K562 (cell line): ENCODE data around the gene CCNY. TPM values are rescaled to one million over a fixed set of nuclear protein-coding genes. Genes with fewer than 3 reads are reported as not detected.

ENCODE experiments used
- ATAC-seq: fragments of 200-7000 bp; cut with Tn5 transposase; 3 replicates; pipeline ENCODE4 v1.9.1; 2020; ENCODE audit warnings: moderate library complexity
- BruUV-seq: library from RNA; stranded (reverse); fragments of 400-500 nt; replicated peaks from 2 replicates; lab custom pipeline; 2021; lab: Mats Ljungman, UMichigan
- CTCF ChIA-PET: fragments of 300-600 bp; formaldehyde crosslinking; extraction: SDS; loops from one replicate; lab custom pipeline; 2021; ENCODE audit warnings: low intra/inter-chr PET ratio; lab: Yijun Ruan, JAX
- POLR2A ChIA-PET: fragments of 300-600, 350-650 bp; sonication (Branson Sonifier 250); formaldehyde crosslinking; extraction: SDS; loops from one replicate; lab custom pipeline; 2021; ENCODE audit warnings: antibody characterized with exemption, inconsistent platforms; lab: Yijun Ruan, JAX
- DNase-seq, 4 experiments: peaks; one replicate each; pipeline versions ENCODE4 v3.0.0 to v3.0.0-alpha.2; 2011 to 2018; ENCODE audit warnings: low spot score in 3 of 4, mixed read lengths in 3 of 4; ENCODE audit errors: extremely low read depth in 1 of 4
- FAIRE-seq: peaks from 2 replicates; lab custom pipeline; 2011; peaks lifted over from hg19 to GRCh38; lab: Jason Lieb, UNC
- H2AFZ ChIP-seq: 2 replicates; pipeline ENCODE4 v1.6.0; 2011; ENCODE audit warnings: low read depth, low read length, control low read depth, inconsistent platforms
- H3K27ac ChIP-seq: fragments of 200-600 bp; 3 replicates; pipeline ENCODE4 v1.8.0; 2011; ENCODE audit warnings: low read depth, mild to moderate bottlenecking, control low read depth, inconsistent platforms, low read length, moderate library complexity, mixed read lengths; ENCODE audit errors: extremely low read depth
- H3K27me3 ChIP-seq, 2 experiments: fragments of 300-600 bp in 1 of 2; 2 replicates in 1 of 2; 3 replicates in 1 of 2; pipeline versions ENCODE4 v1.6.0 to v1.8.0; 2011; ENCODE audit warnings: inconsistent platforms in 2 of 2, low read length in 2 of 2, mild to moderate bottlenecking in 1 of 2, mixed read lengths in 1 of 2, moderate library complexity in 1 of 2; ENCODE audit not compliant: control insufficient read depth in 2 of 2, insufficient read depth in 2 of 2
- H3K36me3 ChIP-seq: fragments of 300-600 bp; 3 replicates; pipeline ENCODE4 v1.8.0; 2011; ENCODE audit warnings: mild to moderate bottlenecking, low read length, inconsistent platforms; ENCODE audit not compliant: control insufficient read depth, insufficient read depth
- H3K4me1 ChIP-seq, 2 experiments: fragments of 200-600 bp in 1 of 2; replicated peaks in 1 of 2; 2 replicates in 1 of 2; 3 replicates in 1 of 2; pipeline versions ENCODE4 v1.5.1 to v1.8.0; 2011; ENCODE audit warnings: inconsistent platforms in 2 of 2, low read length in 2 of 2, mild to moderate bottlenecking in 1 of 2, mixed read lengths in 1 of 2, moderate library complexity in 1 of 2; ENCODE audit not compliant: control insufficient read depth in 2 of 2, insufficient read depth in 2 of 2
- H3K4me2 ChIP-seq: 2 replicates; pipeline ENCODE4 v1.6.1; 2011; ENCODE audit warnings: low read length, control low read depth, inconsistent platforms, mixed read lengths; ENCODE audit not compliant: insufficient read depth
- H3K4me3 ChIP-seq: fragments of 200-600 bp; sonication (generic), shearing (Covaris generic); 2 replicates; pipeline ENCODE4 v1.5.1; 2016; ENCODE audit warnings: control low read depth, inconsistent platforms
- H3K79me2 ChIP-seq: fragments of 200-600 bp; 3 replicates; pipeline ENCODE4 v1.8.0; 2011; ENCODE audit warnings: low read length, inconsistent platforms; ENCODE audit not compliant: control insufficient read depth, insufficient read depth
- H3K9ac ChIP-seq, 2 experiments: 2 replicates each; pipeline versions ENCODE4 v1.6.0 to v1.6.1; 2011; ENCODE audit warnings: low read depth in 2 of 2, low read length in 2 of 2, control low read depth in 1 of 2, inconsistent platforms in 1 of 2, mild to moderate bottlenecking in 1 of 2, mixed read lengths in 1 of 2; ENCODE audit not compliant: insufficient read depth in 1 of 2
- H3K9me1 ChIP-seq: one replicate; pipeline ENCODE4 v1.6.0; 2011; ENCODE audit warnings: inconsistent platforms, mild to moderate bottlenecking, low read length, moderate library complexity; ENCODE audit not compliant: control insufficient read depth, insufficient read depth
- H3K9me3 ChIP-seq: replicated peaks from 2 replicates; pipeline ENCODE4 v1.5.1; 2011; ENCODE audit warnings: low read depth, low read length, inconsistent platforms; ENCODE audit not compliant: control insufficient read depth, insufficient read depth
- H4K20me1 ChIP-seq: replicated peaks from 2 replicates; pipeline ENCODE4 v1.6.1; 2011; ENCODE audit warnings: low read length, inconsistent platforms, mixed read lengths; ENCODE audit not compliant: control insufficient read depth, insufficient read depth
- ADNP ChIP-seq: fragments of 200-800 bp; sonication (Bioruptor generic); IDR thresholded peaks from 2 replicates; pipeline ENCODE4 v1.6.1; 2016; ENCODE audit warnings: missing genetic modification characterization, missing compliant biosample characterization
- CLOCK ChIP-seq: fragments of 250-450 bp; sonication (Bioruptor Pico); IDR thresholded peaks from 2 replicates; pipeline ENCODE4 v1.4.0; 2020; ENCODE audit warnings: mild to moderate bottlenecking, moderate library complexity, borderline replicate concordance
- GATA2 ChIP-seq: sonication (generic); formaldehyde crosslinking; IDR thresholded peaks from 2 replicates; pipeline ENCODE4 v1.4.0; 2020; ENCODE audit warnings: mild to moderate bottlenecking, missing genetic modification reagents
- HDAC6 ChIP-seq: IDR thresholded peaks from 2 replicates; pipeline ENCODE4 v1.6.1; 2012; ENCODE audit warnings: low read depth, mild to moderate bottlenecking, control low read depth, inconsistent platforms, low read length, moderate library complexity
- NCOA6 ChIP-seq: fragments of 450-650 bp; IDR thresholded peaks from 2 replicates; pipeline ENCODE4 v1.6.1; 2017; ENCODE audit warnings: mild to moderate bottlenecking
- STAG1 ChIP-seq: sonication (generic); formaldehyde crosslinking; IDR thresholded peaks from 2 replicates; pipeline ENCODE4 v1.5.0; 2020; ENCODE audit warnings: missing genetic modification reagents, borderline replicate concordance
- THAP7 ChIP-seq: fragments of 250-450 bp; sonication (Bioruptor Pico); IDR thresholded peaks from 2 replicates; pipeline ENCODE4 v1.5.0; 2021
- XRCC5 ChIP-seq: fragments of 200-400 bp; formaldehyde crosslinking; IDR thresholded peaks from 2 replicates; pipeline ENCODE4 v1.6.1; 2017; ENCODE audit warnings: low read depth, mild to moderate bottlenecking, low read length
- ZNF778 ChIP-seq: fragments of 450-650 bp; formaldehyde crosslinking; IDR thresholded peaks from 2 replicates; pipeline ENCODE4 v1.4.0; 2020; ENCODE audit warnings: mild to moderate bottlenecking, moderate library complexity
- WGBS: fragments of 100-300 bp; shearing (Covaris generic); methylation state at CpG from one replicate; pipeline ENCODE4 v1.1.6; 2016; ENCODE audit warnings: low coverage, mixed read lengths; ENCODE audit not compliant: insufficient coverage; ENCODE audit errors: missing lambda C conversion rate; 5-methylcytosine and 5-hydroxymethylcytosine counted together
- in situ Hi-C: fragments of 300-500 bp; cut with MboI; formaldehyde crosslinking; loops from 4 replicates; pipeline ENCODE4 v1.15.0; 2018; ENCODE audit warnings: inconsistent platforms, mixed read lengths
- intact Hi-C: fragments of 100-400 bp; cut with micrococcal nuclease; formaldehyde crosslinking; loops from 2 replicates; pipeline ENCODE4 v1.14.2; 2022
- polyA plus RNA-seq, 8 experiments: library from polyadenylated mRNA; depleted of rRNA in 4 of 8; stranded (reverse) in 5 of 8; unstranded in 3 of 8; fragments of >200 nt; fragmentation: Nextera tagmentation in 2 of 8; fragmentation: Illumina TruSeq in 1 of 8; extraction: Ambion mirVana in 2 of 8; extraction: Trizol in 1 of 8; gene quantifications; 2 replicates each; pipeline versions ENCODE4 v1.2.1 to v1.2.3, GENCODE V29; 2011 to 2014; ENCODE audit warnings: inconsistent platforms in 1 of 8, missing spikeins in 1 of 8
- total RNA-seq, 7 experiments: library from RNA; depleted of rRNA in 6 of 7; stranded (reverse); fragments of >200 nt in 6 of 7; fragmentation: Illumina TruSeq in 2 of 7; extraction: Trizol in 2 of 7; gene quantifications; 2 replicates each; pipeline versions ENCODE4 v1.2.1 to v1.2.3, GENCODE V29; 2011 to 2021; ENCODE audit warnings: low replicate concordance in 1 of 7
- TF ChIP-seq, protein P1 (sequence below), 2 experiments: fragments of 250-450 bp in 1 of 2; fragments of 450-650 bp in 1 of 2; sonication (Bioruptor Pico) in 1 of 2; IDR thresholded peaks; 2 replicates each; pipeline versions ENCODE4 v1.6.1 to v1.8.0; 2016 to 2021; ENCODE audit warnings: mild to moderate bottlenecking in 2 of 2, moderate library complexity in 2 of 2, missing compliant biosample characterization in 1 of 2, missing genetic modification characterization in 1 of 2
- TF ChIP-seq, protein P2 (sequence below), 2 experiments: fragments of 200-800 bp in 1 of 2; sonication (Bioruptor generic) in 1 of 2; sonication (generic) in 1 of 2; formaldehyde crosslinking in 1 of 2; IDR thresholded peaks in 1 of 2; conservative IDR thresholded peaks in 1 of 2; 2 replicates each; pipeline versions ENCODE4 v1.5.0 to v1.6.1; 2016 to 2020; ENCODE audit warnings: missing compliant biosample characterization in 1 of 2, missing genetic modification characterization in 1 of 2, missing genetic modification reagents in 1 of 2

The CCNY gene
- total and polyA plus RNA-seq, 9 of the 15 experiments (the other 6 are each of a cell fraction or from before 2014, with no cell fraction given) = 8.4 to 109 (median 38.6) TPM

DNA sequence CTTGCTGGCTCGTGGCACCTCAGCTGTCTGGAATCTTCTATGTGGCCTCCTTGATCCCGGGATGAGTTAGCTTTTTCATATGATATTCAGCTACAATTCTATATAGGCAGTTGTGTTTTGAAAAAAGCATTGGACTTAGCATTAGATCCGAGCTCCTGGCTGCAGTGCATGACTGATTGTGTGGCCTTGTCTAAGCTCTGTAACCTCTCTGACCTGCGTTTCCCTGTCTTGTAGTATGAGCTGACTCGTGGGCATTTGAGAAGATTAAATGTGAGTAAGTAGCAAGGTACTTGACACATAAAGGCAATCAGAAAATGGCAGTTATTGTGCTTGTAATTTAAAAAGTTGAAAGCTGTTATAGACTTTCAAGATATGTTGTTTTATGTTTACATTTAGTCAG, 85.9 kb downstream of the CCNY start (continued):
- TF ChIP-seq THAP7 (CRISPR knock-in tag) (no peak), HDAC6 (no peak)

GRCh38 chr10:35423505-35424306, 87.4 kb downstream of the CCNY start:
- Histone ChIP-seq H3K27ac (no peak overlapping the region), H3K36me3 (peaks cover 4% of the 10 kb centered on the region; the same call in 1 of the 3 replicates), H3K4me1 (peaks cover 0 to 20% of the 10 kb centered on the region in 2 experiments; a peak in 3 of 5 replicates), H3K9ac (no peak overlapping the region), H3K4me3 (no peak overlapping the region), H3K79me2 (peaks cover 98% of the 10 kb centered on the region), H3K9me1 (peaks cover 6% of the 10 kb centered on the region), H2AFZ (no peak overlapping the region), H3K27me3 (no peaks in the 10 kb centered on the region), H3K4me2 (no peak overlapping the region), H3K9me3 (no peaks in the 10 kb centered on the region), H4K20me1 (peaks cover 3% of the 10 kb centered on the region; the same call in 1 of the 2 replicates)
- DNase-seq (no peak), ATAC-seq (no peak), FAIRE-seq (no peak)
- intact Hi-C loops = no loop called here
- WGBS = 94% methylated on average over 11 of the region's 11 CpGs
- in situ Hi-C loops = no loop called here
- no TSS peak for BruUV-seq
- ChIA-PET CTCF (no interaction called here), POLR2A (no interaction called here)
- TF ChIP-seq, protein P1, sequence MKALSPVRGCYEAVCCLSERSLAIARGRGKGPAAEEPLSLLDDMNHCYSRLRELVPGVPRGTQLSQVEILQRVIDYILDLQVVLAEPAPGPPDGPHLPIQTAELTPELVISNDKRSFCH (CRISPR knock-in tag; IDR thresholded peaks at IDR 0.05) = no peak
- TF ChIP-seq, protein P1 (tag; IDR thresholded peaks at IDR 0.05) = no peak
- TF ChIP-seq XRCC5 = no peak
- no peak for TF ChIP-seq ZNF778 (CRISPR knock-in tag)
- no peak for TF ChIP-seq NCOA6
- no peak for TF ChIP-seq CLOCK (CRISPR knock-in tag)
- no peak for TF ChIP-seq GATA2 (CRISPR knock-in tag)
- TF ChIP-seq, protein P2, sequence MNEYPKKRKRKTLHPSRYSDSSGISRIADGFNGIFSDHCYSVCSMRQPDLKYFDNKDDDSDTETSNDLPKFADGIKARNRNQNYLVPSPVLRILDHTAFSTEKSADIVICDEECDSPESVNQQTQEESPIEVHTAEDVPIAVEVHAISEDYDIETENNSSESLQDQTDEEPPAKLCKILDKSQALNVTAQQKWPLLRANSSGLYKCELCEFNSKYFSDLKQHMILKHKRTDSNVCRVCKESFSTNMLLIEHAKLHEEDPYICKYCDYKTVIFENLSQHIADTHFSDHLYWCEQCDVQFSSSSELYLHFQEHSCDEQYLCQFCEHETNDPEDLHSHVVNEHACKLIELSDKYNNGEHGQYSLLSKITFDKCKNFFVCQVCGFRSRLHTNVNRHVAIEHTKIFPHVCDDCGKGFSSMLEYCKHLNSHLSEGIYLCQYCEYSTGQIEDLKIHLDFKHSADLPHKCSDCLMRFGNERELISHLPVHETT (CRISPR knock-in tag; conservative IDR thresholded peaks at IDR 0.05 in 1 of 2, IDR thresholded peaks at IDR 0.05 in 1 of 2) = no peak
- no peak for TF ChIP-seq ADNP
- no peak for TF ChIP-seq STAG1 (CRISPR knock-in tag)
